Loucy (cell line): ENCODE data around the gene CNTN4.

Experiments
- EZH2phosphoT487 ChIP-seq: fragments of 200-600 bp; IDR thresholded peaks from 2 replicates; pipeline ENCODE4 v1.6.1; 2018; ENCODE audit warnings: antibody characterized with exemption, mild to moderate bottlenecking, moderate library complexity, borderline replicate concordance
- TF ChIP-seq, protein P1 (sequence below): fragments of 200-600 bp; sonication (generic); conservative IDR thresholded peaks from 2 replicates; pipeline ENCODE4 v1.5.1; 2014; ENCODE audit warnings: mild to moderate bottlenecking, antibody characterized with exemption, low read length

DNA sequence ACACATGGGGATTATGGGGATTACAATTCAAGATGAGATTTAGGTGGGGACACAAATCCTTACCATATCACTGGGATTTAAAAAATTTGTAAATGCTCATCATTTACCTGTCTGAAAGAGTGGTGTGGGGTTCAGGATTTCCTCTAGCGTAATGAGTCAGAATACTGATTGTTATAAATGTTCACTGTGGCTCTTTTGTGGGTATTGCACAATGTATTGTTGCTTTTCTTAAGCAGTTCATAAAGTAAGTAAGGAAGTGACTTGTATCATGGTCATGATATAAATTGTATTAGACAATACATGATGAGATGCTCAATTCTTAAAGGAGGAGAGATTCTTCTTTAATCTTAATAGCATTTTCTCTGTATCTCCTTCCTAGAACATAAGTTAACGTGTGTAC is 262.1 kb downstream of the CNTN4 start:
- TF ChIP-seq, protein P1, sequence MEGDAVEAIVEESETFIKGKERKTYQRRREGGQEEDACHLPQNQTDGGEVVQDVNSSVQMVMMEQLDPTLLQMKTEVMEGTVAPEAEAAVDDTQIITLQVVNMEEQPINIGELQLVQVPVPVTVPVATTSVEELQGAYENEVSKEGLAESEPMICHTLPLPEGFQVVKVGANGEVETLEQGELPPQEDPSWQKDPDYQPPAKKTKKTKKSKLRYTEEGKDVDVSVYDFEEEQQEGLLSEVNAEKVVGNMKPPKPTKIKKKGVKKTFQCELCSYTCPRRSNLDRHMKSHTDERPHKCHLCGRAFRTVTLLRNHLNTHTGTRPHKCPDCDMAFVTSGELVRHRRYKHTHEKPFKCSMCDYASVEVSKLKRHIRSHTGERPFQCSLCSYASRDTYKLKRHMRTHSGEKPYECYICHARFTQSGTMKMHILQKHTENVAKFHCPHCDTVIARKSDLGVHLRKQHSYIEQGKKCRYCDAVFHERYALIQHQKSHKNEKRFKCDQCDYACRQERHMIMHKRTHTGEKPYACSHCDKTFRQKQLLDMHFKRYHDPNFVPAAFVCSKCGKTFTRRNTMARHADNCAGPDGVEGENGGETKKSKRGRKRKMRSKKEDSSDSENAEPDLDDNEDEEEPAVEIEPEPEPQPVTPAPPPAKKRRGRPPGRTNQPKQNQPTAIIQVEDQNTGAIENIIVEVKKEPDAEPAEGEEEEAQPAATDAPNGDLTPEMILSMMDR: no peak
- TF ChIP-seq EZH2phosphoT487: no peak
